SJCRH30 (cell line): ENCODE measurements around the gene BAIAP2L1. TPM values are rescaled to one million over a fixed set of nuclear protein-coding genes. Genes with fewer than 3 reads are reported as not detected.
"Not testable (repeated sequence)": the region's sequence is repeated elsewhere in the genome, so short reads cannot be mapped to it uniquely, and the experiment has no call there.

Experiments used
- DNase-seq, 2 experiments: peaks; one replicate each; pipeline ENCODE4 v3.0.0-alpha.2; 2015 to 2020
- H3K27ac ChIP-seq: fragments of 250-450 bp; sonication (Bioruptor Pico); 2 replicates; pipeline ENCODE4 v1.5.1; 2020; ENCODE audit warnings: mild to moderate bottlenecking, moderate library complexity
- H3K27me3 ChIP-seq: fragments of 250-450 bp; sonication (Bioruptor Pico); 2 replicates; pipeline ENCODE4 v1.5.1; 2020; ENCODE audit warnings: mild to moderate bottlenecking, moderate library complexity
- H3K36me3 ChIP-seq: fragments of 250-450 bp; sonication (Bioruptor Pico); 2 replicates; pipeline ENCODE4 v1.5.1; 2020; ENCODE audit warnings: mild to moderate bottlenecking, moderate library complexity
- H3K4me1 ChIP-seq: fragments of 250-450 bp; sonication (Bioruptor Pico); 2 replicates; pipeline ENCODE4 v1.5.1; 2020; ENCODE audit warnings: mild to moderate bottlenecking, moderate library complexity
- H3K4me3 ChIP-seq: fragments of 250-450 bp; sonication (Bioruptor Pico); 2 replicates; pipeline ENCODE4 v1.5.1; 2020; ENCODE audit warnings: mild to moderate bottlenecking, moderate library complexity
- H3K9me3 ChIP-seq: fragments of 250-450 bp; sonication (Bioruptor Pico); replicated peaks from 2 replicates; pipeline ENCODE4 v1.5.1; 2020; ENCODE audit warnings: mild to moderate bottlenecking, moderate library complexity
- total RNA-seq: library from RNA; depleted of rRNA; stranded (reverse); fragments of >200 nt; shearing (Covaris generic); gene quantifications from 2 replicates; pipeline ENCODE4 v1.2.3, GENCODE V29; 2014

Gene BAIAP2L1
- total RNA-seq, 1 experiment from 2014 or later, result 21.7 TPM

DNA sequence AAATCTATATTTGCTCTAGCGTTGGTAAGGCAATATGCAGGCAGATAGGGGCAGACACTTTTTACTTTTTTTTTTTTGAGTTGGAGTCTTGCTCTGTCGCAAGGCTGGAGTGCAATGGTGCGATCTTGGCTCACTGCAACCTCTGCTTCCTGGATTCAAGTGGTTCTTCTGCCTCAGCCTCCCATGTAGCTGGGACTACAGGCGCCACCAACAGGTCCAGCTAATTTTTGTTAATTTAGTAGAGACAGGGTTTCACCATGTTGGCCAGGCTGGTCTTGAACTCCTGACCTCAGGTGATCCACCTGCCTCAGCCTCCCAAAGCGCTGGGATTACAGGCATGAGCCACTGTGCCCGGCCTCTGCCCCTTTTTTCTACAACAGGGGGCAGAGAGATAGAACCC, 12.8 kb upstream of the BAIAP2L1 start:
- not testable (repeated sequence) for H3K27me3 ChIP-seq, H3K4me3 ChIP-seq, H3K9me3 ChIP-seq, H3K36me3 ChIP-seq, H3K27ac ChIP-seq, H3K4me1 ChIP-seq, DNase-seq

DNA sequence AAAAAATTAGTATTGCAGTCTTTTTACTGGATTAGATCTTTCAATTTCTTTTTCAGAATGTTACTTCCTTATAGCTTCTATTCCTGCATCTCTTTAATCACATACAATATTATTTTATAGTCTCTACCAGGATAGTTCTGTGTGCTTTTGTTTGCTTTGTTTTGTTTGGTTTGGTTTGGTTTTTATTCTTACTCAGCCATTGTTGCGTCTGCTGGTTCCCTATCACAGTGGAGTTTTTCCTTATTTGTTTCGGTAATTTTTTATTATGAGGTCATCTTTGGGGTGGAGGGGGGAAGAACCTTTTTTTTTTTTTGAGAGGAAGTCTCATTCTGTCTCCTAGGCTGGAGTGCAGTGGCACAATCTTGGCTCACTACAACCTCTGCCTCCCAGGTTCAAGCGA, 9.0 kb upstream of the BAIAP2L1 start:
- Histone ChIP-seq H3K4me1 (no peaks in the 10 kb centered on the region), H3K27ac (no peak overlapping the region), H3K36me3 (no peaks in the 10 kb centered on the region), H3K4me3 (no peak overlapping the region), H3K27me3 (no peaks in the 10 kb centered on the region), H3K9me3 (no peaks in the 10 kb centered on the region)
- DNase-seq, result no peak

DNA sequence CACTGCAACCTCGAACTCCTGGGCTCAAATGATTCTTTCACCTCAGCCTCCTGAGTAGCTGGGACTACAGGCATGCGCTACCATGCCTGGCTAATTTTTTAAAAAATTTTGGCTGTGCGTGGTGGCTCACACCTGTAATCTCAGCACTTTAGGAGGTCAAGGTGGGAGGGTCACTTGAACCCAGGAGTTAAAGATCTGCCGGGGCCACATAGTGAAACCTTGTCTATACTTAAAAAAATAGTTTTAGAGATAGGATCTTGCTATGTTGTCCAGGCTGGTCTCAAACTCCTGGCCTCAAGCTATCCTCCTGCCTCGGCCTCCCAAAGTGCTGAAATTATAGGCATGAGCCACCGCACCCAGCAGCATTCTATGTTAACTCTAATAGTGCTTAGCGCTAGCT, 7.3 kb upstream of the BAIAP2L1 start:
- not testable (repeated sequence) for H3K9me3 ChIP-seq, H3K4me3 ChIP-seq, H3K27ac ChIP-seq, H3K4me1 ChIP-seq, DNase-seq, H3K27me3 ChIP-seq, H3K36me3 ChIP-seq

DNA sequence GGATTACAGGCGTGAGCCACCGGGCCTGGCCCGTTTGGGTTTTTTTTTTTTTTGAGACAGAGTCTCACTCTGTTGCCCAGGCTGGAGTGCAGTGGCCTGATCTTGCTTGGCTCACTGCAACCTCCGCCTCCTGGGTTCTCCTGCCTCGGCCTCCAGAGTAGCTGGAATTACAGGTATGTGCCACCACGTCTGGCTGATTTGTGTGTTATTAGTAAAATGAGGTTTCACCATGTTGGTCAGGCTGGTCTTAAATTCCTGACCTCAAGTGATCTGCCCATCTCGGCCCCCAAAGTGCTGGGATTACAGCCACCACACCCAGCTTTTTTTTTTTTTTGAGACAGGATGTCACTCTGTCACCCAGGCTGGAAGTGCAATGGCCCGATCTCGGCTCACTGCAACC, 5.9 kb upstream of the BAIAP2L1 start:
- Histone ChIP-seq H3K9me3 (no peaks in the 10 kb centered on the region), H3K27me3 (no peaks in the 10 kb centered on the region), H3K4me1 (no peaks in the 10 kb centered on the region), H3K4me3 (no peak overlapping the region), H3K27ac (no peak overlapping the region), H3K36me3 (no peaks in the 10 kb centered on the region)
- no peak for DNase-seq

DNA sequence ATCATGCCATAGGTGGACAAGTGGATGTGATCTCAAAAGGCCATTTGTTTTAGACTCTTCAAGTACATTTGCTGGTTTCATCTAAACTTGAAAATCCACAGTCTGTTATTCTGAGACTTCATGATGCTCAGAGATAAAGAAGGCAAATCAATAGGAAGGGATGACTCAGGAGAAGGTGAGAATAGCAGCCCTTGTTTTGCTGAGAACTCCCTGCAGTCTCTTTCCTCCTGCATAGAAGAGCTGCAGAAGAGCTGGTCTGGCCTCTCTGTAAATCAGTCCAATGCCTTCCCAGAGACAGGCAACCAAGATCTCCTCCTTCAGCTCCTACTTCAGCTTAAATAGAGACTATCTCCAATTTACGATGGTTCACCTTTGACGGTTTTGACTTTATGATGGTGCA, 4.0 kb upstream of the BAIAP2L1 start:
- Histone ChIP-seq H3K4me3 (no peak overlapping the region), H3K9me3 (no peaks in the 10 kb centered on the region), H3K27ac (no peak overlapping the region), H3K4me1 (peaks cover 2% of the 10 kb centered on the region; the same call in 1 of the 2 replicates), H3K27me3 (no peaks in the 10 kb centered on the region), H3K36me3 (no peaks in the 10 kb centered on the region)
- no peak for DNase-seq

DNA sequence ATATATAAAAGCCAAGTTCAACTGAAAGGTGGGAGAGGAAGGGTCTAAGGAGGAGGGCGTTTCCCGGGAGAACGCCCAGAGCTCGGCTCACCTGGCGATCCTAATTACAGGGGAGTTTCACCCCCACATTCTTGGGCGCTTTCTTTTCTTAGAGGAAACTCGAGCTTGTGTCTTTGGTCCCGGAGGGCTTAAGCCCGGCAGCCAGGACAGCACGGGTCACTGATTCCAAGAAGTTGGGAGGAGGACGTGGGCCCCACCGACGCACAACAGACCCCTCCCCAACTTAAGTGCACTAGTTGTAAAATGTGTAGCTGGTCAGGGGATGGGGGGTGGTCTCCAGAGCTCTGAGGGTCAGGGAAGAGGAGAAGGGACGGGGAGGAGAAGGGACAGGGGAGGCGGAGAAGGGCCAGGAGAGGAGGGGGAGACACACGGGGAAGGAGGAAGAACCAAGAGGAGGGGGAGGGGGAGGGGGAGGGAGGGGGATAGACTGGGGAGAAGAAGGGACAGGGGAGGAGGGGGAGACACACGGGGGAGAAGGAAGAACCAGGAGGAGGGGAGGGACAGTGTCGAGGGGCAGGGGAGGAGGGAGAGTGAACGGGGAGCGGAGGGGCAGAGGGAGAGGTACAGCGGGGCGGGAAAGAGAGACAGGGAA, 874 bp downstream of the BAIAP2L1 start:
- H3K4me3 ChIP-seq, result peak overlapping the region; percentile 71
- peak in 1 of 2 experiments; percentile 23 for DNase-seq
- peaks cover 16% of the 10 kb centered on the region for H3K4me1 ChIP-seq
- H3K9me3 ChIP-seq, result no peaks in the 10 kb centered on the region
- H3K36me3 ChIP-seq, result no peaks in the 10 kb centered on the region
- H3K27me3 ChIP-seq, result no peaks in the 10 kb centered on the region
- peak overlapping the region; percentile 78 for H3K27ac ChIP-seq

DNA sequence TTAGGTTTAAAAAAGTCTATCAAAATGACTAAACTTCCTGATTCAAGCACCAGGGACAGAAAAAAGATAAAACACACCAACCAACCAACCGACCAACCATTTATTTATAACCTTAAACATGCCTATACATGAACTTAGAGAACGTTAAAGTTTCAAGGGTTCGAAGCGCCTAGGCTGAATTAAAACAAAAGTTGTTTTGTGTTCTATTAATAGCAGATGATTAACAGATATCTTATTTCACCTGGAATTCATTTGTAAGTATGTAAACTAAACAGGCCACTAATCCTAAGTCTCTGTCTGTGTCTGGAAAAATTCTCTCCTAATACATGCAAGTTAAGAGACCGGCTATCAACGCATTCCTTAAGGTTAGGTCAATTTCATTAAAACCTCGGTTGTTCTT, 1.4 kb downstream of the BAIAP2L1 start:
- peak overlapping the region; percentile 78 for H3K27ac ChIP-seq
- no peaks in the 10 kb centered on the region for H3K36me3 ChIP-seq
- H3K27me3 ChIP-seq, result no peaks in the 10 kb centered on the region
- H3K9me3 ChIP-seq, result no peaks in the 10 kb centered on the region
- H3K4me3 ChIP-seq, result peak overlapping the region; percentile 58
- peak in 1 of 2 experiments; percentile 41 for DNase-seq
- H3K4me1 ChIP-seq, result peaks cover 21% of the 10 kb centered on the region

DNA sequence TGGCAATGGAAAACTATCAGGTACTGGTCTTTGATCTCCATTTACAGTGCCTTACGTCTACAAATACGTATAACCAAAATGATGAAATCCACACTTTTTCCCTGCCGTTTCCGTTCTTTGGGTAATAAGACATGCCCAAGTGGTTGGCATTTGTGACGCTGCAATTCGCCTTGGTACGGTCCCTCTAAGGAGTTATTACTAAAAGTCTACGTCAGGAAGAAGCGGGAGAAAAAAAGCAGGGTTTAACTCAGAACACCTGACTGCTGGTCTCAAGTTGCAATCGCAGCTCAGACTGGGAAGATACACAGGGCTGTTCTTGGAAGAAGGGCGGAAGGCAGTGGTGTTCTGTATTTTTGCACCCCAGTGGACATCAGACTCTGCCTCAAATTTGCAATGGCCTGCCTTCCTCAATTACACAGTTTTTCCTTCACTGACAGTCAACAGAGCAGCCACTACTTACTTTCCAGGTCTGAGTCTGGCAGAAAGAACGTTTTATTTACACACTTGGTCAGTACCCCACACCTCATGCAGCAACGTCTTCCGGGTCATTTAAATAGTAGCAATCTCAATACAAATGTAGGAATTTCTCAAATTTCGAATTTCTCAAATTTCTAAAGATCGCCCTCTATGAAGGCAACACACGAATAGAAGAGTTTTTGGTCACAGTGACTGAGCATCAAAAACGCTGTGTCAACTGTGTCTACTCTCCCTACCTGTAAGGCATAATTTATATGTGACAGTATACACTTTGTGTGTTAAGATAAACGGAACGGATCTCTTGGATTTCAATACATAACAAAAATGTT, 2.1 kb downstream of the BAIAP2L1 start:
- Histone ChIP-seq H3K36me3 (no peaks in the 10 kb centered on the region), H3K9me3 (no peaks in the 10 kb centered on the region), H3K27ac (peak overlapping the region; percentile 78), H3K27me3 (no peaks in the 10 kb centered on the region), H3K4me1 (peaks cover 26% of the 10 kb centered on the region), H3K4me3 (peak overlapping the region; percentile 58)
- peak in 1 of 2 experiments; percentile 37 for DNase-seq

DNA sequence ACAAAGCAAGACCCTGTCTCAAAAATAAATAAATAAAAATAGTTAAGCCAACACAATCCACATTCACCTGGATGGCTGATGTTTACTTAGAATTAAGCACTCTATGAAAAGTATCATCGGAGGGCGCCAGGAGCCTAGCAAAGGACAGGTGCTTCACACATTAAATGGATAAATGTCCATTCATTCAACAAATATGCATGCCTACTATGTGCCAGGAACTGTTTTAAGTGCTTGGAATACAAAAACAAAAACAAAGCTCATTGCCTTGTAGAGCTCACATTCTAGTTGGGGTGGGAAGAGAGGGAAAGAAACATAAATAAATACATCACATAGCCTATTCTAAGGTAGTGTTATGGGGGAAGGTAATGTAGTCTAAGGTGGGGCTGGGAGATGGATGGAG, 4.1 kb downstream of the BAIAP2L1 start:
- peaks cover 26% of the 10 kb centered on the region for H3K4me1 ChIP-seq
- no peaks in the 10 kb centered on the region for H3K36me3 ChIP-seq
- H3K4me3 ChIP-seq, result no peak overlapping the region
- no peak for DNase-seq
- no peaks in the 10 kb centered on the region for H3K9me3 ChIP-seq
- no peaks in the 10 kb centered on the region for H3K27me3 ChIP-seq
- no peak overlapping the region for H3K27ac ChIP-seq

DNA sequence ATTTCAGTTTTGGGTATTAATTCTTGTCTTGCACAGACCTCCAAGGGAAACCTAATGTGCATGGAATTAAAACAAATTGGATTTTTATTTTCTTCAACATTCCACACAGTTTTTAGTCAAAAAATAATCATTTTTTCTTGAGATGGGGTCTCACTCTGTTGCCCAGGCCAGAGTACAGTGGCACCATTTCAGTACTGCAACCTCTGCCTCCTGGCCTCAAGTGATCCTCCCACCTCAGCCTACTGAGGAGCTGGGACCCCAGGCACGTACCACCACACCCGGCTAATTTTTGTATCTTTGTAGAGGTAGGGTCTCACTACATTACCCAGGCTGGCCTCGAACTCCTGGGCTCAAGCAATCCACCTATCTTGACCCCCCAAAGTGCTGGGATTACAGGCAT, 4.9 kb downstream of the BAIAP2L1 start:
- H3K4me1 ChIP-seq, result peaks cover 26% of the 10 kb centered on the region

DNA sequence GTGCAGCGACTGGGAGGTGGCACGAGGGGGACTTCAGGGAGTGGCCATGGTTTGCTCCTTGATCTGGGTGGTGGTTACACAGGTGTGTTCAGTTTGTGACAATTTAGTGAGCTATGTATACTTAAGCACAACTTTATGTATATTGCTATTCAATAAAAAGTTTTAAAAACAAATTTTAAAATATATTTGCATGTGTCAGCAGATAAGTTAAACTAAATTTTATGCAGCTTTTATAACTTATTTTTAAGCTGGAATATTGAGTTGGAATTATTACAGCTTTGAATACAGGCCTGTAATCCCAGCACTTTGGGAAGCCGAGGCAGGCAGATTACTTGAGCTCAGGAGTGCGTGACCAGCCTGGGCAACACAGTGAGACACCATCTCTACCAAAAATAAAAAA, 5.4 kb downstream of the BAIAP2L1 start:
- no peaks in the 10 kb centered on the region for H3K27me3 ChIP-seq
- H3K4me3 ChIP-seq, result no peak overlapping the region
- no peaks in the 10 kb centered on the region for H3K36me3 ChIP-seq
- H3K4me1 ChIP-seq, result peaks cover 26% of the 10 kb centered on the region
- H3K27ac ChIP-seq, result peak overlapping the region; percentile 86
- H3K9me3 ChIP-seq, result no peaks in the 10 kb centered on the region
- no peak for DNase-seq

More for the DNA sequence above, 4.9 kb downstream of the BAIAP2L1 start:
- Histone ChIP-seq H3K4me3 (no peak overlapping the region), H3K27me3 (no peaks in the 10 kb centered on the region), H3K9me3 (no peaks in the 10 kb centered on the region), H3K36me3 (no peaks in the 10 kb centered on the region), H3K27ac (no peak overlapping the region)
- DNase-seq, result no peak

DNA sequence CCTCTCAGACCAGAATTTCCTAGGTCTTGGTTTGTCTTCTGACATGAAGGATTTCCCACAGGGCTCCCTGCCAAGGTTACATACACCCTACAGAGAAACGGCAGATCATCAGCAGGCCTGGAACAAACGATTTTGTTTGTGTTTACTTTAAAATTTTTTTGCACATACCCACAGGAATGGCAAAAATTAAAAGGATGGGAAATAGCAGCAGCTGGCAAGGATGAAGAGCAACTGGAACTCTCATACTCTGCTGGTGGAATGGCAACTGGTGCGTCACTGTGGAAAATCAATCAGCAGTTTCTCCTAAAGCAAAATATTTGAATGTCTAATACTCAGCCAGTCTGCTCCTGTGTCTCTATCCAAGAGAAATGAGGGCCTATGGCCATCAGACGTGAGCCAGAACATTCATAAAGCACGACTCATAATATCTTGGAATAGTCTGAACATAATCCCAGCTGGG, 6.5 kb downstream of the BAIAP2L1 start:
- H3K9me3 ChIP-seq, result no peaks in the 10 kb centered on the region
- H3K36me3 ChIP-seq, result no peaks in the 10 kb centered on the region
- H3K27ac ChIP-seq, result peak overlapping the region; percentile 86
- peak; percentile 92 to 93 for DNase-seq
- H3K27me3 ChIP-seq, result no peaks in the 10 kb centered on the region
- H3K4me1 ChIP-seq, result peaks cover 20% of the 10 kb centered on the region
- H3K4me3 ChIP-seq, result no peak overlapping the region

DNA sequence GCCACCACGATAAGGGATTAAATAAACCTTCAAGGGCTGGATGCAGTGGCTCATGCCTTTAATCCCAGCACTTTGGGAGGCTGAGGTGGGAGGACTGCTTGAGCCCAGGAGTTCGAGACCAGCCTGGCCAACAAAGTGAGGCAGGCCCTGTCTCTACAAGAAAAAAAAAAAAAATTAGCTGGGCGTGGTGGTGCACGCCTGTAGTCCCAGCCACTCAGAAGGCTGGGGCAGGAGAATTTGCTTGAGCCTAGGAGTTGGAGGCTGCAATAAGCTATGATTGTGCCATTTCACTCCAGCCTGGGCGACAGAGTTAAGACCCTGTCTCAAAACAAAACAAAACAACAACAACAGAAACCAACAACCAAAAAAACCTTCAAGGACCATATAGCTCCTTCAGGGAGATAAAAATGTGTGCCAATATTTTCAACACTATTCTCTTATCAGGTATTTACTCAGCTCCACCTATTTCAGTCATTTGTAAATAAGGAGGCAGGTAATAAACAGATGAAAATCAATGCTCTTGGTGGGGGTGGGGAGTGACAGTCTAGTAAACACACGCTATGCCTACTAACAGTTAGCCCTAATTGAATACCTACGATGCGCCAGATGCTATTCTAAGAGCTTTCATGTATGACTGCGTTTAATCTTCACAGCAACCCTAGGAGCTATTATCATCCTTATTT, 13.2 kb downstream of the BAIAP2L1 start:
- no peaks in the 10 kb centered on the region for H3K27me3 ChIP-seq
- H3K36me3 ChIP-seq, result no peaks in the 10 kb centered on the region
- H3K4me1 ChIP-seq, result peaks cover 20% of the 10 kb centered on the region
- no peaks in the 10 kb centered on the region for H3K9me3 ChIP-seq
- H3K27ac ChIP-seq, result peak overlapping the region; percentile 79
- H3K4me3 ChIP-seq, result no peak overlapping the region
- DNase-seq, result no peak

DNA sequence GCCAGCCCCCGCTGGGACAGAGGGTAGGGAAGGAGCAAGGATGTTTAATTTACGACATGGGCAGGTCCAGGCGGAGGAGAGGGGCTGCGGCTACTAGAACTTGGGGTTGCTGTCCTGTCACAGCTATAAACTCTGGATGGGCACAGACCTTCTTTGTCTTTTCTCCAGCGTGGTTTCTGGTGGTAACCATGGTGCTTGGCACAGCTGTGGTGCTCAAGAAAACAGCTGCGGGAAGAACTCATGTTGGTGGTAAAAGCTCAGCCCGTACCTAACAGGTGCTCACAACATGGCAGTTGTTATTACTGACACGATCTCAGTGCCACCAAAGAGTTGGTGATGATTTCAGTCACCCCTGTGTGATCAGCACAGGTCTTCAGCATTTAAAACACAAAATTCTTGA, 13.8 kb downstream of the BAIAP2L1 start:
- no peaks in the 10 kb centered on the region for H3K27me3 ChIP-seq
- peaks cover 2% of the 10 kb centered on the region; the same call in 1 of the 2 replicates for H3K36me3 ChIP-seq
- peak overlapping the region; percentile 79 for H3K27ac ChIP-seq
- H3K4me3 ChIP-seq, result no peak overlapping the region
- peak; percentile 96 to 98 for DNase-seq
- no peaks in the 10 kb centered on the region for H3K9me3 ChIP-seq
- peaks cover 20% of the 10 kb centered on the region for H3K4me1 ChIP-seq

DNA sequence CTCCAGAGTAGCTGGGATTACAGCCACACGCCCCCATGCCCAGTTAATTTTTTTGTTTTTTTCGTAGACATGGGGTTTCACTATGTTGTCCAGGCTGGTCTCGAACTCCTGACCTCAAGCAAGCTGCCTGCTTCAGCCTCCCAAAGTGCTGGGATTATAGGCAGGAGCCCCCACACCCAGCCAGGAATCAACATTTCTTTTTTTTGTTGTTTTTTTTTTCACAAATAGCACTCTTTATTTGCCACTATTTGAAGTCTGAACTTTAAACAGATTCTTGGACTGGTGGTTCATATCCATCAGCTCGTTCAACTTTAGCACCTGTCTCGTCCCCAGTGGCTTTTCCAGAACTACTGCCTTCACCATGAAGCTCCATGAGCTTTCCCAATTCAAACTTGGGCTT, 15.4 kb downstream of the BAIAP2L1 start:
- not testable (repeated sequence) for H3K27ac ChIP-seq, H3K36me3 ChIP-seq, H3K4me3 ChIP-seq, H3K9me3 ChIP-seq, DNase-seq, H3K27me3 ChIP-seq
- peaks cover 20% of the 10 kb centered on the region for H3K4me1 ChIP-seq
